Neural progenitor cell (in vitro differentiated cells): Measurements from ENCODE around the gene RUFY1. TPM values are rescaled to one million over a fixed set of nuclear protein-coding genes. Genes with fewer than 3 reads are reported as not detected.
"Not testable (repeated sequence)": the region's sequence is repeated elsewhere in the genome, so short reads cannot be mapped to it uniquely, and the experiment has no call there.

ENCODE experiments used
- DNase-seq: peaks from one replicate; pipeline ENCODE4 v3.0.0-alpha.2; 2016; ENCODE audit warnings: low spot score
- H2AFZ ChIP-seq: fragments of 200-600 bp; sonication (generic); replicated peaks from 2 replicates; pipeline ENCODE4 v1.6.1; 2016; ENCODE audit warnings: antibody characterized with exemption
- H3F3A ChIP-seq: fragments of 200-600 bp; sonication (generic); 2 replicates; pipeline ENCODE4 v1.6.1; 2016; ENCODE audit warnings: antibody characterized with exemption, low read depth
- H3K27ac ChIP-seq: fragments of 200-600 bp; sonication (generic); 2 replicates; pipeline ENCODE4 v1.5.1; 2016; ENCODE audit warnings: mild to moderate bottlenecking
- H3K27me3 ChIP-seq: fragments of 200-600 bp; sonication (generic); 2 replicates; pipeline ENCODE4 v1.6.1; 2016; ENCODE audit warnings: mild to moderate bottlenecking, moderate library complexity
- H3K36me3 ChIP-seq: fragments of 200-600 bp; sonication (generic); 2 replicates; pipeline ENCODE4 v1.5.1; 2016
- H3K4me1 ChIP-seq: fragments of 200-600 bp; sonication (generic); 2 replicates; pipeline ENCODE4 v1.6.1; 2016; ENCODE audit warnings: mixed run types
- H3K4me2 ChIP-seq: fragments of 200-600 bp; sonication (generic); 2 replicates; pipeline ENCODE4 v1.6.1; 2016
- H3K4me3 ChIP-seq: fragments of 200-600 bp; sonication (generic); 2 replicates; pipeline ENCODE4 v1.5.1; 2016
- H3K79me2 ChIP-seq: fragments of 200-600 bp; sonication (generic); 2 replicates; pipeline ENCODE4 v1.6.1; 2016; ENCODE audit warnings: low read depth
- H3K9ac ChIP-seq: fragments of 200-600 bp; sonication (generic); 2 replicates; pipeline ENCODE4 v1.6.1; 2016
- H3K9me3 ChIP-seq: fragments of 200-600 bp; sonication (generic); 2 replicates; pipeline ENCODE4 v1.5.1; 2016; ENCODE audit warnings: low read depth
- H4K20me1 ChIP-seq: fragments of 200-600 bp; sonication (generic); 2 replicates; pipeline ENCODE4 v1.6.1; 2016; ENCODE audit warnings: low read depth
- H3K27ac Mint-ChIP-seq: 3 replicates; pipeline ENCODE4 v1.8.0; 2021; ENCODE audit warnings: mixed read lengths
- H3K27me3 Mint-ChIP-seq: 2 replicates; pipeline ENCODE4 v1.8.0; 2022; ENCODE audit warnings: low read depth, mild to moderate bottlenecking, inconsistent platforms, moderate library complexity, mixed read lengths; ENCODE audit not compliant: insufficient read depth
- H3K36me3 Mint-ChIP-seq: 3 replicates; pipeline ENCODE4 v1.8.0; 2021; ENCODE audit warnings: mixed read lengths
- H3K4me1 Mint-ChIP-seq: 3 replicates; pipeline ENCODE4 v1.8.0; 2021; ENCODE audit warnings: mixed read lengths
- H3K4me3 Mint-ChIP-seq: 3 replicates; pipeline ENCODE4 v1.8.0; 2021; ENCODE audit warnings: mild to moderate bottlenecking, moderate library complexity, mixed read lengths
- H3K9me3 Mint-ChIP-seq: 3 replicates; pipeline ENCODE4 v1.8.0; 2020; ENCODE audit warnings: mixed read lengths
- EZH2 ChIP-seq: fragments of 200-600 bp; sonication (generic); IDR thresholded peaks from 2 replicates; pipeline ENCODE4 v1.6.1; 2017; ENCODE audit warnings: antibody characterized with exemption, mild to moderate bottlenecking, moderate library complexity
- EZH2phosphoT487 ChIP-seq: fragments of 200-600 bp; sonication (generic); IDR thresholded peaks from 2 replicates; pipeline ENCODE4 v1.6.1; 2017; ENCODE audit warnings: antibody characterized with exemption
- total RNA-seq: library from RNA; depleted of rRNA; stranded (reverse); fragments of >200 nt; gene quantifications from 2 replicates; pipeline ENCODE4 v1.2.3, GENCODE V29; 2015; ENCODE audit warnings: low replicate concordance
- TF ChIP-seq, protein P1 (sequence below): fragments of 200-600 bp; sonication (generic); IDR thresholded peaks from 2 replicates; pipeline ENCODE4 v1.5.1; 2017; ENCODE audit warnings: antibody characterized with exemption, mild to moderate bottlenecking

The RUFY1 gene
- total RNA-seq, 1 donor from 2014 or later, result 45.8 TPM

DNA sequence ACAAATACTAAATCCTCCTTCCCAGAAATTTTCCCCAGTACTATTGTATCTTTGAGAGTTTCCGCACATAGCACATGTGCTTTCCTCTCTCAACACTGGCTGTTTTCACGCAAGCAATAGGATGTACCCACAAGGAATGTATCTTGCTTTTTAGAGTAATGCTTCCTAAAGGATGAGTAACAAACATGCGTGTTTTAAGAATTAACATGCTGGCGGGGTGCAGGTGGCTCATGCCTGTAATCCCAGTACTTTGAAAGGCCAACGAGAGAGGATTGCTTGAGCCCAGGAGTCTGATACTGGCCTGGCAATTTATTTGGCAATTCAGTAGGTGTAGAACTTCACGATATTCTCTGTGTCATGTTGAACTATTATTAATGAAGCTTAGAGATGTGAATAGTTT lies 4.6 kb downstream of the RUFY1 start:
- no peak for TF ChIP-seq EZH2
- TF ChIP-seq EZH2phosphoT487, result no peak
- TF ChIP-seq, protein P1, sequence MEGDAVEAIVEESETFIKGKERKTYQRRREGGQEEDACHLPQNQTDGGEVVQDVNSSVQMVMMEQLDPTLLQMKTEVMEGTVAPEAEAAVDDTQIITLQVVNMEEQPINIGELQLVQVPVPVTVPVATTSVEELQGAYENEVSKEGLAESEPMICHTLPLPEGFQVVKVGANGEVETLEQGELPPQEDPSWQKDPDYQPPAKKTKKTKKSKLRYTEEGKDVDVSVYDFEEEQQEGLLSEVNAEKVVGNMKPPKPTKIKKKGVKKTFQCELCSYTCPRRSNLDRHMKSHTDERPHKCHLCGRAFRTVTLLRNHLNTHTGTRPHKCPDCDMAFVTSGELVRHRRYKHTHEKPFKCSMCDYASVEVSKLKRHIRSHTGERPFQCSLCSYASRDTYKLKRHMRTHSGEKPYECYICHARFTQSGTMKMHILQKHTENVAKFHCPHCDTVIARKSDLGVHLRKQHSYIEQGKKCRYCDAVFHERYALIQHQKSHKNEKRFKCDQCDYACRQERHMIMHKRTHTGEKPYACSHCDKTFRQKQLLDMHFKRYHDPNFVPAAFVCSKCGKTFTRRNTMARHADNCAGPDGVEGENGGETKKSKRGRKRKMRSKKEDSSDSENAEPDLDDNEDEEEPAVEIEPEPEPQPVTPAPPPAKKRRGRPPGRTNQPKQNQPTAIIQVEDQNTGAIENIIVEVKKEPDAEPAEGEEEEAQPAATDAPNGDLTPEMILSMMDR, result no peak
- no peak overlapping the region for H3K4me3 ChIP-seq
- H3K4me1 Mint-ChIP-seq, result peaks cover 16% of the 10 kb centered on the region

DNA sequence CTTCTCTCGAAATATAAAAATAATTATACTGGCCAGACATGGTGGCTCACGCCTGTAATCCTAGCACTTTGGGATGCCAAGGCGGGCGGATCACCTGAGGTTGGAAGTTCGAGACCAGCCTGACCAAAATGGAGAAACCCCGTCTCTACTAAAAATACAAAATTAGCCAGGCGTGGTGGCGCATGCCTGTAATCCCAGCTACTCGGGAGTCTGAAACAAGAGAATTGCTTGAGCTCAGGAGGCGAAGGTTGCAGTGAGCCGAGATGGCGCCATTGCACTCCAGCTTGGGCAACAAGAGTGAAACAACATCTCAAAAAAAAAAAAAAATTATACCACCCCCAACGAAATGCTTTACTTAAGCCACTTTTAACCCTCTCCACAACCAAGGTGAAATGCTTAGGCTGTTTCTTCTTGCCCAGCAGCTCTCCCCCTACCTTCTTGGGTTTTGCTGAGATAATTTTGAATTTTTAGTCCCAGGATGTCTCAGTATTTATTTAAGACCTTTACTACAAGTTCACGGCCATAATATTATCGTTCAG lies 8.0 kb downstream of the RUFY1 start:
- Histone ChIP-seq H2AFZ (peak overlapping the region; percentile 53), H3K4me3 (peak overlapping the region; percentile 61), H3K27ac (peak overlapping the region; percentile 89), H3K36me3 (peaks cover 14% of the 10 kb centered on the region), H3K4me1 (peaks cover 10% of the 10 kb centered on the region), H3K79me2 (peaks cover 72% of the 10 kb centered on the region), H3F3A (peaks cover 30% of the 10 kb centered on the region), H3K4me2 (peak overlapping the region; percentile 86)
- H3K4me1 Mint-ChIP-seq, result peaks cover 11% of the 10 kb centered on the region
- not testable (repeated sequence) for H3K27me3 ChIP-seq, H3K9me3 ChIP-seq, H4K20me1 ChIP-seq, H3K27ac Mint-ChIP-seq, H3K9me3 Mint-ChIP-seq, H3K27me3 Mint-ChIP-seq, DNase-seq, H3K9ac ChIP-seq
- peaks cover 34% of the 10 kb centered on the region for H3K36me3 Mint-ChIP-seq
- H3K4me3 Mint-ChIP-seq, result peak overlapping the region; percentile 98

More for the DNA sequence above, 4.6 kb downstream of the RUFY1 start:
- H3K9me3 ChIP-seq, result no peaks in the 10 kb centered on the region
- peaks cover 25% of the 10 kb centered on the region for H3K36me3 Mint-ChIP-seq
- peaks cover 16% of the 10 kb centered on the region for H4K20me1 ChIP-seq
- H3K79me2 ChIP-seq, result peaks cover 84% of the 10 kb centered on the region
- H3K9ac ChIP-seq, result no peak overlapping the region
- H3K4me1 ChIP-seq, result peaks cover 14% of the 10 kb centered on the region
- H3K4me3 Mint-ChIP-seq, result no peak overlapping the region
- no peak for DNase-seq
- peaks cover 39% of the 10 kb centered on the region for H3F3A ChIP-seq
- H3K27me3 Mint-ChIP-seq, result peaks cover 5% of the 10 kb centered on the region
- no peaks in the 10 kb centered on the region for H3K27me3 ChIP-seq
- no peak overlapping the region for H3K27ac Mint-ChIP-seq
- H3K36me3 ChIP-seq, result peaks cover 3% of the 10 kb centered on the region
- no peak overlapping the region for H3K4me2 ChIP-seq
- H2AFZ ChIP-seq, result no peak overlapping the region
- H3K27ac ChIP-seq, result no peak overlapping the region
- H3K9me3 Mint-ChIP-seq, result no peaks in the 10 kb centered on the region

DNA sequence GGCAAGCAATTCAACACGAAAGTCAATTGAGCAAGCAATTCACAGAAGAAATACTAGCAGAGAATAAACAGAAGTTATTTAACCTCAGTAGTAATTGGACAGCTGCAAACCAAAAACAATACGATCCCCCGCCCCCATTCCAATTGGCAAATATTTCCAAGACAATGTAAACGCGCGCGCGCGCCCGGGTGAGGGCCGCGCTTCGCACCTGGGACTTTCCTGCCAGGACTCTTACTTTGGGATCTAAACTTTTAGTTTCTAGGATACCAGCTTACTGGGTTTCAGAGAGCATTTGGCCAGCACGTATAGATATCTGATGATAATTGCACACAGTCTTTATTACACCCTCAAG lies 8.6 kb downstream of the RUFY1 start:
- peaks cover 16% of the 10 kb centered on the region for H3K36me3 ChIP-seq
- H2AFZ ChIP-seq, result peak overlapping the region; percentile 53
- Mint-ChIP-seq H3K27ac (peak overlapping the region; percentile 94), H3K4me1 (peaks cover 9% of the 10 kb centered on the region), H3K4me3 (peak overlapping the region; percentile 98), H3K9me3 (no peaks in the 10 kb centered on the region), H3K27me3 (no peaks in the 10 kb centered on the region), H3K36me3 (peaks cover 33% of the 10 kb centered on the region)
- peaks cover 10% of the 10 kb centered on the region for H3K4me1 ChIP-seq
- H3K27me3 ChIP-seq, result no peaks in the 10 kb centered on the region
- peaks cover 30% of the 10 kb centered on the region for H3F3A ChIP-seq
- H3K79me2 ChIP-seq, result peaks cover 66% of the 10 kb centered on the region
- peak overlapping the region; percentile 61 for H3K4me3 ChIP-seq
- no peaks in the 10 kb centered on the region for H4K20me1 ChIP-seq
- DNase-seq, result peak; percentile 79
- peak overlapping the region; percentile 86 for H3K4me2 ChIP-seq
- TF ChIP-seq, protein P1, result no peak
- TF ChIP-seq EZH2phosphoT487, result no peak
- TF ChIP-seq EZH2, result no peak
- H3K27ac ChIP-seq, result peak overlapping the region; percentile 89
- no peaks in the 10 kb centered on the region for H3K9me3 ChIP-seq
- H3K9ac ChIP-seq, result peak overlapping the region; percentile 49
